Trophoblast cell (in vitro differentiated cells and primary cell): ENCODE data around the gene ADCY5.
A peak's percentile ranks its signal among the peaks of the same experiment; 100 is the strongest.

Experiments
- DNase-seq, 2 donors: peaks; one replicate each; pipeline ENCODE4 v3.0.0-alpha.2; 2016
- H2AFZ ChIP-seq: 2 replicates; pipeline ENCODE4 v1.6.1; 2013; ENCODE audit warnings: low read length, moderate library complexity, mild to moderate bottlenecking; ENCODE audit not compliant: insufficient read depth, poor library complexity
- H2AK5ac ChIP-seq: 2 replicates; pipeline ENCODE4 v1.6.1; 2013; ENCODE audit warnings: mild to moderate bottlenecking, low read length
- H2BK120ac ChIP-seq: 2 replicates; pipeline ENCODE4 v1.6.1; 2013; ENCODE audit warnings: low read length, mild to moderate bottlenecking, moderate library complexity; ENCODE audit not compliant: insufficient read depth, poor library complexity
- H2BK12ac ChIP-seq: 2 replicates; pipeline ENCODE4 v1.6.1; 2013; ENCODE audit warnings: mild to moderate bottlenecking, low read length, moderate library complexity
- H2BK5ac ChIP-seq: 2 replicates; pipeline ENCODE4 v1.6.1; 2013; ENCODE audit warnings: low read length, low read depth, moderate library complexity, mild to moderate bottlenecking; ENCODE audit not compliant: poor library complexity
- H3K14ac ChIP-seq: 2 replicates; pipeline ENCODE4 v1.6.1; 2013; ENCODE audit warnings: mild to moderate bottlenecking, low read length
- H3K18ac ChIP-seq: 2 replicates; pipeline ENCODE4 v1.6.1; 2013; ENCODE audit warnings: mild to moderate bottlenecking, low read length
- H3K23ac ChIP-seq: 2 replicates; pipeline ENCODE4 v1.6.1; 2013; ENCODE audit warnings: low read length
- H3K27ac ChIP-seq: 2 replicates; pipeline ENCODE4 v1.5.1; 2013; ENCODE audit warnings: low read depth, mild to moderate bottlenecking, inconsistent platforms, low read length, moderate library complexity
- H3K27me3 ChIP-seq: 2 replicates; pipeline ENCODE4 v1.6.1; 2013; ENCODE audit warnings: inconsistent platforms, mild to moderate bottlenecking, low read length, moderate library complexity; ENCODE audit not compliant: insufficient read depth
- H3K36me3 ChIP-seq, 2 experiments: 1 replicate in 1 of 2; 2 replicates in 1 of 2; pipeline ENCODE4 v1.6.1; 2013; ENCODE audit warnings: low read length in 2 of 2, mild to moderate bottlenecking in 2 of 2, moderate library complexity in 1 of 2; ENCODE audit not compliant: insufficient read depth in 2 of 2, control insufficient read depth in 1 of 2
- H3K4ac ChIP-seq: 2 replicates; pipeline ENCODE4 v1.6.1; 2013; ENCODE audit warnings: low read depth, mild to moderate bottlenecking, low read length, moderate library complexity
- H3K4me1 ChIP-seq, 2 experiments: 1 replicate in 1 of 2; 2 replicates in 1 of 2; pipeline ENCODE4 v1.6.1; 2013; ENCODE audit warnings: low read length in 2 of 2, mild to moderate bottlenecking in 2 of 2, moderate library complexity in 1 of 2; ENCODE audit not compliant: insufficient read depth in 2 of 2, control insufficient read depth in 1 of 2
- H3K4me2 ChIP-seq: 2 replicates; pipeline ENCODE4 v1.6.1; 2013; ENCODE audit warnings: inconsistent platforms, mild to moderate bottlenecking, low read length, moderate library complexity
- H3K4me3 ChIP-seq: 2 replicates; pipeline ENCODE4 v1.5.1; 2013; ENCODE audit warnings: mild to moderate bottlenecking, low read depth, low read length, inconsistent platforms
- H3K79me1 ChIP-seq: one replicate; pipeline ENCODE4 v1.6.1; 2013; ENCODE audit warnings: low read length
- H3K79me2 ChIP-seq: 2 replicates; pipeline ENCODE4 v1.6.1; 2013; ENCODE audit warnings: low read length, mild to moderate bottlenecking; ENCODE audit not compliant: control insufficient read depth, insufficient read depth, poor library complexity
- H3K9ac ChIP-seq: 2 replicates; pipeline ENCODE4 v1.6.1; 2013; ENCODE audit warnings: mild to moderate bottlenecking, low read length
- H3K9me3 ChIP-seq: 2 replicates; pipeline ENCODE4 v1.6.1; 2013; ENCODE audit warnings: low read depth, mild to moderate bottlenecking, control low read depth, inconsistent platforms, low read length; ENCODE audit not compliant: insufficient read depth
- H4K12ac ChIP-seq: 2 replicates; pipeline ENCODE4 v1.6.1; 2013; ENCODE audit warnings: low read depth, mild to moderate bottlenecking, low read length, moderate library complexity
- H4K8ac ChIP-seq: 2 replicates; pipeline ENCODE4 v1.6.1; 2013; ENCODE audit warnings: low read depth, mild to moderate bottlenecking, low read length, moderate library complexity
- H4K91ac ChIP-seq: one replicate; pipeline ENCODE4 v1.6.1; 2013; ENCODE audit warnings: low read depth, mild to moderate bottlenecking, low read length, moderate library complexity
- WGBS: extraction: QIAGEN DNeasy Blood & Tissue Kit; methylation state at CpG from one replicate; pipeline ENCODE4 v1.1.7; 2013; ENCODE audit warnings: missing lambda C conversion rate; ENCODE audit not compliant: insufficient read length, insufficient coverage; ENCODE audit errors: extremely low coverage; 5-methylcytosine and 5-hydroxymethylcytosine counted together

Gene ADCY5

DNA sequence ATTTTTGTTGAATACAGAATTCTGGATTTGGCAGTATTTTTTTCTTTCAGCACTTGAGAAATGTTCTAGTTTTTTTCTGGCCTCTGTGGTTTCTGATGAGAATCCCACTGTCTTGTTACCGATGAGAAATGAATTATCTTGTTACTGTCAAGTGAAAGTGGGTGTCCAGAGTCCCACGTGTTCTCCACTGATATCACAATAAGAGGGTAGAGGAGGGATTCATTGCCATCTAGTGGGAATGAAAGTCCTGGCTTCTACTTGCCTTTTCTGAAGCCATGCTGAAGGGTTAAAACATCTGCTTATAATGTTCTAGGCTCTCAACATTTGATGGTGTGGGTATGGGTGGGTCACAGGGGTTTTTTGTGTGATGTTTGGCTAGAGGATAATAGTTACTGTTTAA is 181.1 kb downstream of the ADCY5 start:
- no peaks in the 10 kb centered on the region for H3K79me1 ChIP-seq
- no peaks in the 10 kb centered on the region for H3K4me1 ChIP-seq
- H3K4ac ChIP-seq, result no peak overlapping the region

DNA sequence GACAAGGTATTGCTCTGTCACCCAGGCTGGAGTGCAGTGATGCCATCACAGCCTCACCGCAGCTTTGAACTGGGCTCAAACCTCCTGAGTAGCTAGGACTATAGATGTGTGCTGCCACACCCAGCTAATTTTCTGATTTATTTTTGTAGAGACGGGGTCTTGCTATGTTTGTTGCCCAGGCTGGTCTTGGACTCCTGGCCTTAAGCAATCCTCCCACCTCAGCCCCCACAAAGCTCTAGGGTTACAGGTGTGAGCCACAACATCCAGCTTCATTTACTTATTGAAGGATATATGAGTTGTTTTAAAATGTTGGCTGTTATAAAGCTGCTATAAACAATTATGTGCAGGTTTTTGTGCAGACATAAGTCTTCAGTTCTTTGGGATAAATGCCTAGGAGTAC is 184.9 kb downstream of the ADCY5 start:
- Histone ChIP-seq H4K8ac (no peak overlapping the region), H3K4me1 (no peaks in the 10 kb centered on the region), H3K4me3 (no peak overlapping the region), H2AK5ac (no peak overlapping the region), H2BK12ac (no peak overlapping the region), H2BK5ac (no peak overlapping the region), H4K12ac (no peak overlapping the region), H3K79me1 (no peaks in the 10 kb centered on the region), H2BK120ac (no peak overlapping the region), H2AFZ (no peak overlapping the region), H3K18ac (no peak overlapping the region), H3K9ac (no peak overlapping the region), H3K27me3 (no peaks in the 10 kb centered on the region), H3K14ac (no peak overlapping the region), H3K79me2 (no peaks in the 10 kb centered on the region), H3K4me2 (no peak overlapping the region), H3K23ac (no peak overlapping the region), H3K36me3 (peaks cover 1% of the 10 kb centered on the region in 2 experiments), H3K4ac (no peak overlapping the region), H4K91ac (no peak overlapping the region), H3K9me3 (no peaks in the 10 kb centered on the region), H3K27ac (no peak overlapping the region)
- no CpG with 5 or more reads among the region's 2 CpGs for WGBS
- no peak for DNase-seq

More for the DNA sequence above, 181.1 kb downstream of the ADCY5 start:
- Histone ChIP-seq H2BK5ac (no peak overlapping the region), H3K14ac (no peak overlapping the region), H2AK5ac (no peak overlapping the region), H3K27me3 (no peaks in the 10 kb centered on the region), H3K36me3 (no peaks in the 10 kb centered on the region), H2AFZ (no peak overlapping the region), H2BK12ac (no peak overlapping the region), H3K79me2 (no peaks in the 10 kb centered on the region), H3K9ac (no peak overlapping the region), H3K18ac (no peak overlapping the region), H4K12ac (no peak overlapping the region), H3K9me3 (no peaks in the 10 kb centered on the region), H4K8ac (no peak overlapping the region), H4K91ac (no peak overlapping the region), H3K23ac (no peak overlapping the region), H3K4me2 (no peak overlapping the region), H2BK120ac (no peak overlapping the region), H3K4me3 (no peak overlapping the region), H3K27ac (no peak overlapping the region)
- no CpG with 5 or more reads among the region's 2 CpGs for WGBS
- no peak for DNase-seq

DNA sequence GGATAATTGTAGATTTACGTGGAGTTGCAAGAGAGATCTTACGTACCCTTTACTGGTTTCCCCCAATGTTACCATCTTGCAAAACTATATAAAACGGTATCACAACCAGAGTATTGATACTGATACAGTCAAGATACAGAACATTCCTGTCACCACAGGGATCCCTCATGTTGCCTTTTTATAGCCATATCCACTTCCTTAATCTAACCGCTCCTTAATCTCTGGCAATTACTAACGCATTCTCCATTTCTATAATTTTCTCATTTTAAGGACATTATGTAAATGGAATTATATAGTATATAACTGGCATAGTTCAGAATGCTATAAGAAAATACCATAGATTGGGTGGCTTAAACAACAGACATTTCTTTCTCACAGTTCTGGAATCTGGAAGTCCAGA is 186.0 kb downstream of the ADCY5 start:
- Histone ChIP-seq H4K91ac (no peak overlapping the region), H3K9me3 (no peaks in the 10 kb centered on the region), H3K4me2 (no peak overlapping the region), H3K14ac (no peak overlapping the region), H2AFZ (no peak overlapping the region), H3K4me3 (no peak overlapping the region), H2BK12ac (no peak overlapping the region), H3K9ac (no peak overlapping the region), H3K27ac (no peak overlapping the region), H3K4me1 (no peaks in the 10 kb centered on the region), H4K8ac (no peak overlapping the region), H2AK5ac (no peak overlapping the region), H3K18ac (no peak overlapping the region), H2BK5ac (no peak overlapping the region), H3K79me1 (no peaks in the 10 kb centered on the region), H3K23ac (no peak overlapping the region), H3K4ac (no peak overlapping the region), H3K27me3 (no peaks in the 10 kb centered on the region), H4K12ac (no peak overlapping the region), H2BK120ac (no peak overlapping the region), H3K36me3 (peaks cover 1% of the 10 kb centered on the region in 2 experiments), H3K79me2 (no peaks in the 10 kb centered on the region)
- 100% methylated on average over 2 of the region's 5 CpGs for WGBS
- DNase-seq, result no peak

DNA sequence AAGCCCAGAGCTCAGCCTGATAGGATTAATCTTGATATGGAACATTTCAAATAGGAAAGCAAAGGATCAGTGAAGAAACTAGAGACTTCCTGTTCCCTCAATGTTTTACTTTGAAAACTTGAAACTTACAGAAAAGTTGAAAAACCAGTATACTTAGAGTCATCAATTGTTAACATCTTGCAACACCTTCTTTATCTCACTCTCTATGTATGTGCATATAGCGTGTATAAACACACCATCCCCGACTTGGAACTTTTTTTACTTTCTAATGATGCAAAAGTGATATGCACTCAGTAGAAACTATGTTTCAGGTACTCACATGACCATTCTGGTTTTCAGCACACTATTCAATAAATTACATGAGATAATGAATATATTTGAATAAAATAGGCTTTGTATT is 186.7 kb downstream of the ADCY5 start:
- Histone ChIP-seq H3K4me2 (no peak overlapping the region), H2BK12ac (no peak overlapping the region), H2BK120ac (no peak overlapping the region), H3K4me3 (no peak overlapping the region), H4K91ac (no peak overlapping the region), H3K9ac (no peak overlapping the region), H3K27me3 (no peaks in the 10 kb centered on the region), H2AK5ac (no peak overlapping the region), H3K27ac (no peak overlapping the region), H3K36me3 (peaks cover 1% of the 10 kb centered on the region in 2 experiments), H3K79me2 (no peaks in the 10 kb centered on the region), H4K8ac (no peak overlapping the region), H4K12ac (no peak overlapping the region), H3K18ac (no peak overlapping the region), H3K4me1 (no peaks in the 10 kb centered on the region), H2BK5ac (no peak overlapping the region), H3K23ac (no peak overlapping the region), H3K14ac (no peak overlapping the region), H3K9me3 (no peaks in the 10 kb centered on the region), H3K4ac (no peak overlapping the region), H2AFZ (no peak overlapping the region), H3K79me1 (no peaks in the 10 kb centered on the region)
- peak in 1 of 2 donors; percentile 12 for DNase-seq
- WGBS, result no CpG with 5 or more reads among the region's 2 CpGs
